ENCODE results near the gene FBXW5. TPM values are rescaled to one million over a fixed set of nuclear protein-coding genes. Genes with fewer than 3 reads are reported as not detected.
A peak's percentile ranks its signal among the peaks of the same experiment; 100 is the strongest.

Gene FBXW5
- total and polyA plus RNA-seq, 10 of the 15 experiments (the other 5 are each of a cell fraction or from before 2014, with no cell fraction given), result 0.21 to 97.3 (median 44.5) TPM

- TF ChIP-seq REST (IDR thresholded peaks at IDR 0.05; ENCODE audit: low read depth, low read length) (no peak), CHD4 (IDR thresholded peaks at IDR 0.05) (no peak), RAD51 (IDR thresholded peaks at IDR 0.05) (peak; percentile 83), RAD21 (IDR thresholded peaks at IDR 0.05; ENCODE audit: insufficient read depth, low read depth, low read length) (no peak), NR2C1 (IDR thresholded peaks at IDR 0.05) (no peak), EZH2 (IDR thresholded peaks at IDR 0.05; ENCODE audit: borderline replicate concordance, control insufficient read depth, low read depth, low read length) (no peak), GABPA (IDR thresholded peaks at IDR 0.05; ENCODE audit: low read depth) (no peak), ELK1 (IDR thresholded peaks at IDR 0.05; ENCODE audit: low read depth, low read length) (no peak), TBL1XR1 (IDR thresholded peaks at IDR 0.05; ENCODE audit: low read depth, low read length) (peak; percentile 64), BHLHE40 (IDR thresholded peaks at IDR 0.05; ENCODE audit: borderline replicate concordance in 1 of 2, low read depth in 2 of 2, low read length in 1 of 2) (peak; percentile 41 to 66; a peak in 2 of 4 replicates), SMAD1 (IDR thresholded peaks at IDR 0.05; ENCODE audit: low read depth, partially characterized antibody) (no peak), CEBPZ (IDR thresholded peaks at IDR 0.05; ENCODE audit: low read depth, low read length) (no peak), STAT1 (conservative IDR thresholded peaks at IDR 0.05) (no peak), NR2F1 (conservative IDR thresholded peaks at IDR 0.05) (peak; percentile 67), CHD2 (IDR thresholded peaks at IDR 0.05; ENCODE audit: borderline replicate concordance, low read depth, low read length) (0 out of 2 replicates have a peak, but pooled peaks have one; percentile 36), YBX1 (IDR thresholded peaks at IDR 0.05) (no peak), NR2C2 (IDR thresholded peaks at IDR 0.05; ENCODE audit: borderline replicate concordance, control insufficient read depth, insufficient read length, low read depth) (no peak), MTA2 (IDR thresholded peaks at IDR 0.05; ENCODE audit: low read depth) (no peak), TCF3 (IDR thresholded peaks at IDR 0.05; ENCODE audit: borderline replicate concordance, insufficient read depth, low read depth, low read length) (no peak; the same call in 1 of the 2 replicates), POU2F2 (IDR thresholded peaks at IDR 0.05; ENCODE audit: borderline replicate concordance, low read depth, low read length) (peak; percentile 44; the same call in 1 of the 3 replicates), FOXM1 (IDR thresholded peaks at IDR 0.05; ENCODE audit: low read depth, low read length) (peak; percentile 45; the same call in 1 of the 2 replicates), RCOR1 (conservative IDR thresholded peaks at IDR 0.05; ENCODE audit: low read depth, low read length) (no peak; the same call in 1 of the 2 replicates), IRF4 (IDR thresholded peaks at IDR 0.05; ENCODE audit: low read depth, low read length) (no peak), JUND (IDR thresholded peaks at IDR 0.05; ENCODE audit: low read depth, low read length) (no peak)
These were observed 42.2 kb downstream of the FBXW5 start (continued) for GRCh38 chr9:136902259-136902821.
